H1 (cell line): ENCODE measurements around the gene RARA. TPM values are rescaled to one million over a fixed set of nuclear protein-coding genes. Genes with fewer than 3 reads are reported as not detected.

Source experiments
- CTCF ChIA-PET: fragments of 300-600 bp; sonication (Branson Sonifier 250); formaldehyde crosslinking; loops from one replicate; lab custom pipeline; 2021; ENCODE audit not compliant: partially characterized antibody; lab: Charles Lee
- POLR2A ChIA-PET: fragments of 300-600 bp; sonication (Branson Sonifier 250); formaldehyde crosslinking; loops from one replicate; lab custom pipeline; 2021; ENCODE audit warnings: inconsistent platforms; ENCODE audit not compliant: partially characterized antibody; lab: Charles Lee
- DNase-seq, 2 experiments: peaks; one replicate each; pipeline versions ENCODE4 v3.0.0 to v3.0.0-alpha.2; 2010 to 2022; ENCODE audit warnings: low spot score in 2 of 2, low read depth in 1 of 2, mixed read lengths in 1 of 2
- FAIRE-seq: peaks from 2 replicates; lab custom pipeline; 2011; peaks lifted over from hg19 to GRCh38; lab: Jason Lieb, UNC
- H2AFZ ChIP-seq: 2 replicates; pipeline ENCODE4 v1.8.1; 2012; ENCODE audit warnings: low read length, inconsistent platforms
- H2AK5ac ChIP-seq: 2 replicates; pipeline ENCODE4 v1.6.1; 2013; ENCODE audit warnings: low read depth, low read length
- H2BK120ac ChIP-seq: replicated peaks from 2 replicates; pipeline ENCODE3; 2013; ENCODE audit warnings: low read depth, low read length, inconsistent platforms
- H2BK12ac ChIP-seq: 2 replicates; pipeline ENCODE4 v1.6.1; 2013; ENCODE audit warnings: low read depth, low read length
- H2BK15ac ChIP-seq: 2 replicates; pipeline ENCODE4 v1.6.1; 2013; ENCODE audit warnings: low read length
- H2BK20ac ChIP-seq: 2 replicates; pipeline ENCODE4 v1.6.1; 2013; ENCODE audit warnings: low read length
- H2BK5ac ChIP-seq: 2 replicates; pipeline ENCODE4 v1.6.1; 2013; ENCODE audit warnings: low read depth, low read length
- H3K14ac ChIP-seq: 2 replicates; pipeline ENCODE4 v1.6.1; 2013; ENCODE audit warnings: inconsistent platforms; ENCODE audit not compliant: insufficient read length
- H3K18ac ChIP-seq: 2 replicates; pipeline ENCODE4 v1.6.1; 2013; ENCODE audit warnings: low read length; ENCODE audit errors: extremely low read depth
- H3K23ac ChIP-seq: 2 replicates; pipeline ENCODE4 v1.6.1; 2013; ENCODE audit warnings: inconsistent platforms; ENCODE audit not compliant: insufficient read length
- H3K23me2 ChIP-seq: 2 replicates; pipeline ENCODE4 v1.6.1; 2013; ENCODE audit warnings: low read depth, low read length
- H3K27ac ChIP-seq: 2 replicates; pipeline ENCODE4 v1.6.1; 2011; ENCODE audit warnings: low read depth, low read length, inconsistent platforms
- H3K27me3 ChIP-seq, 4 experiments: replicated peaks in 1 of 4; 1 replicate in 1 of 4; 2 replicates in 3 of 4; pipeline versions ENCODE4 v1.6.1 to v1.8.1; 2011 to 2013; ENCODE audit warnings: low read length in 3 of 4, mild to moderate bottlenecking in 3 of 4, inconsistent platforms in 2 of 4, mixed read lengths in 2 of 4, moderate library complexity in 1 of 4; ENCODE audit not compliant: control insufficient read depth in 3 of 4, insufficient read depth in 3 of 4; ENCODE audit errors: extremely low read depth in 1 of 4
- H3K36me3 ChIP-seq, 4 experiments: 2 replicates each; pipeline versions ENCODE4 v1.6.1 to v1.8.1; 2011 to 2013; ENCODE audit warnings: mild to moderate bottlenecking in 4 of 4, low read length in 3 of 4, moderate library complexity in 2 of 4, control low read depth in 1 of 4, inconsistent platforms in 1 of 4; ENCODE audit not compliant: insufficient read depth in 4 of 4, control insufficient read depth in 2 of 4
- H3K4ac ChIP-seq: replicated peaks from 2 replicates; pipeline ENCODE3; 2013; ENCODE audit warnings: low read length, low read depth, mixed read lengths, inconsistent platforms; ENCODE audit not compliant: insufficient read length
- H3K4me1 ChIP-seq, 4 experiments: replicated peaks in 1 of 4; 1 replicate in 1 of 4; 2 replicates in 3 of 4; pipeline versions ENCODE4 v1.6.1 to v1.8.1; 2011 to 2013; ENCODE audit warnings: low read length in 3 of 4, inconsistent platforms in 2 of 4, mixed read lengths in 1 of 4; ENCODE audit not compliant: insufficient read depth in 4 of 4, control insufficient read depth in 3 of 4
- H3K4me2 ChIP-seq, 2 experiments: 2 replicates each; pipeline versions ENCODE4 v1.6.1 to v1.8.1; 2011 to 2013; ENCODE audit warnings: low read depth in 2 of 2, low read length in 2 of 2, control low read depth in 1 of 2, inconsistent platforms in 1 of 2, mild to moderate bottlenecking in 1 of 2; ENCODE audit not compliant: insufficient read depth in 1 of 2
- H3K4me3 ChIP-seq, 4 experiments: fragments of 200-600, 300-600 bp in 1 of 4; sonication (generic), shearing (Covaris generic), sonication (Bioruptor Twin) in 1 of 4; 2 replicates each; pipeline versions ENCODE4 v1.5.1 to v1.8.1; 2011 to 2016; ENCODE audit warnings: low read length in 4 of 4, low read depth in 3 of 4, control low read depth in 2 of 4, inconsistent platforms in 2 of 4, mild to moderate bottlenecking in 2 of 4, mixed read lengths in 1 of 4, moderate library complexity in 1 of 4; ENCODE audit not compliant: insufficient read depth in 2 of 4; ENCODE audit errors: extremely low read depth in 1 of 4
- H3K56ac ChIP-seq: replicated peaks from 2 replicates; pipeline ENCODE3; 2013; ENCODE audit warnings: low read depth, mild to moderate bottlenecking, mixed read lengths, low read length, inconsistent platforms; ENCODE audit not compliant: insufficient read length
- H3K79me1 ChIP-seq: 2 replicates; pipeline ENCODE4 v1.6.1; 2013; ENCODE audit warnings: low read depth, low read length, control low read depth
- H3K79me2 ChIP-seq, 2 experiments: 2 replicates each; pipeline versions ENCODE4 v1.6.1 to v1.8.1; 2012 to 2013; ENCODE audit warnings: low read length in 2 of 2, mild to moderate bottlenecking in 2 of 2, inconsistent platforms in 1 of 2; ENCODE audit not compliant: insufficient read depth in 2 of 2, control insufficient read depth in 1 of 2
- H3K9ac ChIP-seq, 4 experiments: replicated peaks in 1 of 4; 1 replicate in 1 of 4; 2 replicates in 3 of 4; pipeline versions ENCODE4 v1.6.1 to v1.8.1; 2011 to 2013; ENCODE audit warnings: low read depth in 3 of 4, low read length in 3 of 4, control low read depth in 2 of 4, mild to moderate bottlenecking in 2 of 4, moderate library complexity in 2 of 4, inconsistent platforms in 1 of 4; ENCODE audit errors: extremely low read depth in 1 of 4
- H3K9me3 ChIP-seq, 2 experiments: 2 replicates each; pipeline versions ENCODE4 v1.6.1 to v1.8.1; 2012 to 2013; ENCODE audit warnings: mild to moderate bottlenecking in 2 of 2, moderate library complexity in 2 of 2, control low read depth in 1 of 2, inconsistent platforms in 1 of 2, low read depth in 1 of 2, low read length in 1 of 2, mixed read lengths in 1 of 2; ENCODE audit not compliant: insufficient read depth in 2 of 2
- H4K20me1 ChIP-seq, 2 experiments: replicated peaks in 1 of 2; 2 replicates each; pipeline versions ENCODE3 to v1.8.1; 2011 to 2013; ENCODE audit warnings: inconsistent platforms in 2 of 2, low read length in 2 of 2, mild to moderate bottlenecking in 1 of 2; ENCODE audit not compliant: insufficient read depth in 2 of 2, control insufficient read depth in 1 of 2
- H4K5ac ChIP-seq: 2 replicates; pipeline ENCODE4 v1.6.1; 2013; ENCODE audit warnings: low read length, low read depth, mixed read lengths, inconsistent platforms; ENCODE audit not compliant: insufficient read length
- H4K8ac ChIP-seq: 2 replicates; pipeline ENCODE4 v1.8.0; 2013; ENCODE audit warnings: mild to moderate bottlenecking, moderate library complexity, low read length, inconsistent platforms; ENCODE audit not compliant: insufficient read depth; ENCODE audit errors: extremely low read depth
- H4K91ac ChIP-seq: replicated peaks from 2 replicates; pipeline ENCODE3; 2013; ENCODE audit warnings: low read length, mixed read lengths, inconsistent platforms; ENCODE audit not compliant: insufficient read length
- ASH2L ChIP-seq: fragments of 200-600, 300-600 bp; sonication (generic); IDR thresholded peaks from one replicate; pipeline ENCODE4 v1.7.1; 2017; ENCODE audit warnings: low read length
- CREB1 ChIP-seq: IDR thresholded peaks from 2 replicates; pipeline ENCODE4 v1.6.1; 2012; ENCODE audit warnings: inconsistent platforms
- EGR1 ChIP-seq: IDR thresholded peaks from 2 replicates; pipeline ENCODE4 v1.6.1; 2011; ENCODE audit warnings: low read depth, low read length, borderline replicate concordance
- KDM1A ChIP-seq: fragments of 200-600, 300-600 bp; sonication (generic); IDR thresholded peaks from 2 replicates; pipeline ENCODE4 v1.7.1; 2016; ENCODE audit warnings: mild to moderate bottlenecking, low read length, borderline replicate concordance
- PHF8 ChIP-seq: fragments of 200-600 bp; sonication (generic); conservative IDR thresholded peaks from 2 replicates; pipeline ENCODE4 v1.7.1; 2012; ENCODE audit warnings: low read depth, mild to moderate bottlenecking, inconsistent platforms, low read length, moderate library complexity
- RXRA ChIP-seq: IDR thresholded peaks from 2 replicates; pipeline ENCODE4 v1.6.1; 2011; ENCODE audit warnings: low read depth, mild to moderate bottlenecking, low read length, moderate library complexity; ENCODE audit not compliant: insufficient read depth
- SUZ12 ChIP-seq: fragments of 200-600 bp; sonication (generic); IDR thresholded peaks from 2 replicates; pipeline ENCODE4 v1.6.1; 2012; ENCODE audit warnings: mild to moderate bottlenecking, inconsistent platforms, low read length, moderate library complexity, mixed read lengths
- TAF7 ChIP-seq: optimal IDR thresholded peaks from 2 replicates; pipeline ENCODE3; 2011; ENCODE audit warnings: low read depth, mild to moderate bottlenecking, inconsistent platforms, low read length, moderate library complexity, borderline replicate concordance
- YY1 ChIP-seq: IDR thresholded peaks from 2 replicates; pipeline ENCODE4 v1.6.1; 2011; ENCODE audit warnings: low read depth, mild to moderate bottlenecking, low read length
- WGBS, 2 experiments: shearing (Covaris generic) in 1 of 2; methylation state at CpG; one replicate each; pipeline versions ENCODE4 v1.1.6 to v1.1.7; 2013 to 2015; ENCODE audit warnings: low lambda C conversion rate in 2 of 2, mixed read lengths in 2 of 2, inconsistent platforms in 1 of 2, low coverage in 1 of 2, missing lambda C conversion rate in 1 of 2; ENCODE audit not compliant: insufficient replicate concordance in 2 of 2, insufficient coverage in 1 of 2, insufficient read length in 1 of 2; ENCODE audit errors: extremely low coverage in 1 of 2, missing lambda C conversion rate in 1 of 2; 5-methylcytosine and 5-hydroxymethylcytosine counted together
- polyA plus RNA-seq, 7 experiments: library from polyadenylated mRNA; depleted of rRNA in 3 of 7; stranded (reverse) in 5 of 7; unstranded in 2 of 7; fragments of >200 nt in 5 of 7; fragments of 200-250 nt in 2 of 7; gene quantifications; 1 replicate in 5 of 7; 2 replicates in 1 of 7; 4 replicates in 1 of 7; pipeline versions ENCODE4 v1.2.1 to v1.2.3, GENCODE V29; 2011 to 2013; ENCODE audit warnings: missing spikeins in 2 of 7, mixed read lengths in 2 of 7
- total RNA-seq: library from RNA; stranded (reverse); fragmentation: NEBNext Ultra II Directional; extraction: Animal tissue kit (Norgen Biotek cat#: 25700); gene quantifications from 2 replicates; pipeline ENCODE4 v1.2.1, GENCODE V29; 2021
- TF ChIP-seq, protein P1 (sequence below), 3 experiments: IDR thresholded peaks; 1 replicate in 2 of 3; 2 replicates in 1 of 3; pipeline versions ENCODE4 v1.5.1 to v1.6.1; 2011; ENCODE audit warnings: low read length in 3 of 3, mild to moderate bottlenecking in 3 of 3, inconsistent platforms in 2 of 3, low read depth in 1 of 3, moderate library complexity in 1 of 3; ENCODE audit not compliant: insufficient read depth in 1 of 3; ENCODE audit errors: control extremely low read depth in 1 of 3

RARA gene
- total and polyA plus RNA-seq, 2 of the 8 experiments (the other 6 are each of a cell fraction or from before 2014, with no cell fraction given), result 4.4 to 16.5 TPM

DNA sequence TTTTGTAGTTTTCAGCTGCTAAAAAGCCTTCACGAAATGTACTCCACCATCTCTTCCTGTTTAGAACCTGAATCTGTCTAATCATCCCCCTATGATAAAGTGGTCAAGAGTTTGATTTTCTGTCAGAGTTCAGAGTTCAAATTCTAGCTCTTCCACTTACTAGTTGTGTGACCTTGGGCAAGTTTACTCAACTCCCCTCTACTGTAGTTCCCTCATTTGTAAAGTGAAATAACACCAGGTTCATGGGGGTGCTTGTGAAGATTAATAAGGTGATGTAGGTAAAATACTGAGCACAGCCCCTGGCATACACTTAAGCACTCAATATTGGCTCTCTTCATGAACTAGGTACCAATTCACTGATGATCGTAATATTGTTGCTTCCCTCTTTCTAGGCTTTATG, 22.5 kb upstream of the RARA start:
- Histone ChIP-seq H4K5ac (no peak overlapping the region), H4K8ac (no peak overlapping the region), H2BK5ac (no peak overlapping the region), H2BK120ac (no peak overlapping the region), H3K4me3 (no peak overlapping the region), H2AK5ac (no peak overlapping the region), H3K27me3 (no peaks in the 10 kb centered on the region), H3K27ac (no peak overlapping the region), H2BK15ac (no peak overlapping the region), H3K4me2 (no peak overlapping the region; a peak in 1 of 4 replicates), H3K56ac (no peak overlapping the region), H2BK20ac (no peak overlapping the region), H4K91ac (no peak overlapping the region), H3K18ac (no peak overlapping the region), H3K4me1 (peaks cover 1 to 8% (median 5%) of the 10 kb centered on the region in 4 experiments; a peak in 4 of 7 replicates), H2AFZ (no peak overlapping the region), H3K79me1 (no peaks in the 10 kb centered on the region; the same call in 1 of the 2 replicates), H3K79me2 (peaks cover 6 to 35% of the 10 kb centered on the region in 2 experiments; a peak in 3 of 4 replicates), H2BK12ac (no peak overlapping the region), H3K14ac (no peak overlapping the region), H3K23ac (no peak overlapping the region), H3K9me3 (no peaks in the 10 kb centered on the region), H3K36me3 (peaks cover 10 to 23% (median 19%) of the 10 kb centered on the region in 4 experiments), H4K20me1 (peaks cover 3 to 8% of the 10 kb centered on the region in 2 experiments), H3K9ac (no peak overlapping the region), H3K4ac (no peak overlapping the region), H3K23me2 (no peaks in the 10 kb centered on the region)
- POLR2A ChIA-PET, result interaction anchor here (0.8 to 31.2 kb wide), 8 partner anchors 22 to 232 kb away, joined by 3 to 540 read pairs (median 4); partner anchors contain the start of genes MED24, RARA and WIPF2
- 82% methylated on average over 2 of the region's 2 CpGs; no CpG with 5 or more reads in 1 of the 2 experiments for WGBS, 2 experiments
- DNase-seq (no peak), FAIRE-seq (no peak)
- TF ChIP-seq SUZ12 (no peak), KDM1A (no peak), YY1 (no peak), TAF7 (no peak), EGR1 (no peak), RXRA (no peak), PHF8 (no peak), CREB1 (no peak), ASH2L (no peak)
- TF ChIP-seq, protein P1, sequence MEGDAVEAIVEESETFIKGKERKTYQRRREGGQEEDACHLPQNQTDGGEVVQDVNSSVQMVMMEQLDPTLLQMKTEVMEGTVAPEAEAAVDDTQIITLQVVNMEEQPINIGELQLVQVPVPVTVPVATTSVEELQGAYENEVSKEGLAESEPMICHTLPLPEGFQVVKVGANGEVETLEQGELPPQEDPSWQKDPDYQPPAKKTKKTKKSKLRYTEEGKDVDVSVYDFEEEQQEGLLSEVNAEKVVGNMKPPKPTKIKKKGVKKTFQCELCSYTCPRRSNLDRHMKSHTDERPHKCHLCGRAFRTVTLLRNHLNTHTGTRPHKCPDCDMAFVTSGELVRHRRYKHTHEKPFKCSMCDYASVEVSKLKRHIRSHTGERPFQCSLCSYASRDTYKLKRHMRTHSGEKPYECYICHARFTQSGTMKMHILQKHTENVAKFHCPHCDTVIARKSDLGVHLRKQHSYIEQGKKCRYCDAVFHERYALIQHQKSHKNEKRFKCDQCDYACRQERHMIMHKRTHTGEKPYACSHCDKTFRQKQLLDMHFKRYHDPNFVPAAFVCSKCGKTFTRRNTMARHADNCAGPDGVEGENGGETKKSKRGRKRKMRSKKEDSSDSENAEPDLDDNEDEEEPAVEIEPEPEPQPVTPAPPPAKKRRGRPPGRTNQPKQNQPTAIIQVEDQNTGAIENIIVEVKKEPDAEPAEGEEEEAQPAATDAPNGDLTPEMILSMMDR (IDR thresholded peaks at IDR 0.05; ENCODE audit: control extremely low read depth in 1 of 3, insufficient read depth in 1 of 3, low read depth in 1 of 3, low read length in 3 of 3), result no peak
- CTCF ChIA-PET, result interaction anchor here (1.1 to 1.2 kb wide), 2 partner anchors 59 to 171 kb away, joined by 4 read pairs; no protein-coding TSS in a partner anchor
